ENCODE measurements around the gene MYH11.

DNA sequence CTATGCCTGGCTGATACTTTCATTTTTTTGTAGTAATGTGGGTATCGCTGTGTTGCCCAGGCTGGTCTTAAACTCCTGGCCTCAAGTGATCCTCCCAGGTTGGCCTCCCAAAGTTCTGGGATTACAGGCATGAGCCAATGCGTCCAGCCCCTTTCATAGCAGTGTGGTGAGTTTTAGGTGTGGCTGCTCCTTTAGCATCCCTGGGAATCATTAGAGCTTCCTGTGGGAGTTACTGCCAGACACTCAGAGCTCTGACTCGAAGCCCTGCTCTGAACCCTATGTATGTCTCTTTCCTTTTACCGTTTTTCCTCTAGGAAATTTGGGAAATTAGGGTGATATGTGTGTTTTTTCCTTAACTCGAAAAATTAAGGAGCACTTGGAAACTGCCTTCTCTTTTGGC lies 162.3 kb downstream of the MYH11 start:
- no peak for TF ChIP-seq EZH2phosphoT487 (IDR thresholded peaks at IDR 0.05)
- no peak for TF ChIP-seq CTCF (IDR thresholded peaks at IDR 0.05)

Data from neural progenitor cell (in vitro differentiated cells).